Measurements from ENCODE around the gene POLR2B.

Gene POLR2B

GRCh38 chr4:57051095-57051494 is 72.4 kb downstream of the POLR2B start:
- no peak overlapping the region for H2AFZ ChIP-seq (ENCODE audit: low read depth, low read length, severe bottlenecking)
- no peak for TF ChIP-seq EZH2phosphoT487 (conservative IDR thresholded peaks at IDR 0.05; ENCODE audit: low read length)
- no peak for TF ChIP-seq CTCF (IDR thresholded peaks at IDR 0.05; ENCODE audit: insufficient read depth, low read length, poor library complexity, severe bottlenecking)
- H3K4me3 ChIP-seq (ENCODE audit: insufficient read depth, low read length, poor library complexity, severe bottlenecking): no peak overlapping the region
- no peaks in the 10 kb centered on the region for H3K9me3 ChIP-seq (ENCODE audit: insufficient read depth, low read length)
- no peak overlapping the region for H3K9ac ChIP-seq (ENCODE audit: low read length)
- no peaks in the 10 kb centered on the region for H3K27me3 ChIP-seq (ENCODE audit: low read length)
- no peaks in the 10 kb centered on the region for H3K36me3 ChIP-seq (ENCODE audit: low read length)
- H3K79me2 ChIP-seq (ENCODE audit: insufficient read depth, low read length): no peaks in the 10 kb centered on the region
- no peak overlapping the region for H3K27ac ChIP-seq (ENCODE audit: low read depth, low read length)
- no peaks in the 10 kb centered on the region for H4K20me1 ChIP-seq (ENCODE audit: low read depth, low read length)
- H3F3A ChIP-seq (ENCODE audit: insufficient read depth): no peaks in the 10 kb centered on the region
- no peak overlapping the region for H3K4me2 ChIP-seq (ENCODE audit: low read depth, low read length, poor library complexity, severe bottlenecking)
- H3K9me2 ChIP-seq (replicated peaks; ENCODE audit: insufficient read depth, low read length): no peaks in the 10 kb centered on the region

DNA sequence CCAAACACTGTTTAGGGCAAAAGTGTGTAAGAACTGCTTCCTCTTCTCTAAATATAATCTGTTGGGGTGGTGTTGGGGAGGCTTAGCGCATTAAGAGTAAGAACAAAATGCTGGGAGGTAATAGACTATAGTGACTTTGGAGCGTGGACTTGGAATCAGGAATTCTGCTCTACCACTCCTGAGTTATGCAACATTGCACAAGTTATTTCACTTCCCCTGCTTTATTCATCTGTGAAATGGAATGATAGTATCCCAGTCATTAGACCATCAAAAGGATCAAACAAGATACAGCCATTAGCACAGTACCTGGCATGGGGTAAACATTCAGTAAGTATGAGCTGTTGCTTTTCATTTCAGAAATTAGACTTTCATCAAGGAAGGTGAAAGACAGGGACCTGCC is 72.8 kb downstream of the POLR2B start:
- Histone ChIP-seq H3F3A (ENCODE audit: insufficient read depth) (no peaks in the 10 kb centered on the region), H2AFZ (ENCODE audit: low read depth, low read length, severe bottlenecking) (no peak overlapping the region), H3K9me2 (replicated peaks; ENCODE audit: insufficient read depth, low read length) (no peaks in the 10 kb centered on the region), H4K20me1 (ENCODE audit: low read depth, low read length) (no peaks in the 10 kb centered on the region), H3K9me3 (ENCODE audit: insufficient read depth, low read length) (no peaks in the 10 kb centered on the region), H3K27me3 (ENCODE audit: low read length) (no peaks in the 10 kb centered on the region), H3K27ac (ENCODE audit: low read depth, low read length) (no peak overlapping the region), H3K9ac (ENCODE audit: low read length) (no peak overlapping the region), H3K4me2 (ENCODE audit: low read depth, low read length, poor library complexity, severe bottlenecking) (no peak overlapping the region), H3K36me3 (ENCODE audit: low read length) (no peaks in the 10 kb centered on the region), H3K79me2 (ENCODE audit: insufficient read depth, low read length) (no peaks in the 10 kb centered on the region), H3K4me3 (ENCODE audit: insufficient read depth, low read length, poor library complexity, severe bottlenecking) (no peak overlapping the region)
- TF ChIP-seq CTCF (IDR thresholded peaks at IDR 0.05; ENCODE audit: insufficient read depth, low read length, poor library complexity, severe bottlenecking) (no peak), EZH2phosphoT487 (conservative IDR thresholded peaks at IDR 0.05; ENCODE audit: low read length) (no peak)

DNA sequence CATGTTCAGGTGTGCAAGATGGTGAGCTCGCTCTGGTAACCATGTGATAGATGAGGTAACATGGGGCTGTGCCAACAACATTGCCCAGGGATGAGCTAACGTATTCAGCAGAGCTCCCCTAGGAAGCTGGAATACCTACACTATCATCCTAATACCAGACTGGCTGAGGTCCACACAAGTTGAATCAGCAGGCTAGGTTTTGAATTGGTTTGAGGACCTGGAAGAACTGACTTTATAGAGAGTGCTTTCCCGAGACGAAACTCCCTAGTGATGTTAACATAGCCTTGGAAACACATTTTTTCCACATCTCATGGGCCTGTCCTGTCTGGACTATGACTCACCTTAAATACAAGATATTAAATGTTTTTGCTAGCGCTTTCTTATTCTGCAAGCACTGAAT is 74.8 kb downstream of the POLR2B start:
- Histone ChIP-seq H3K4me2 (ENCODE audit: low read depth, low read length, poor library complexity, severe bottlenecking) (no peak overlapping the region), H2AFZ (ENCODE audit: low read depth, low read length, severe bottlenecking) (no peak overlapping the region), H3F3A (ENCODE audit: insufficient read depth) (no peaks in the 10 kb centered on the region), H3K27me3 (ENCODE audit: low read length) (no peaks in the 10 kb centered on the region), H4K20me1 (ENCODE audit: low read depth, low read length) (no peaks in the 10 kb centered on the region), H3K4me3 (ENCODE audit: insufficient read depth, low read length, poor library complexity, severe bottlenecking) (no peak overlapping the region), H3K9ac (ENCODE audit: low read length) (no peak overlapping the region), H3K9me3 (ENCODE audit: insufficient read depth, low read length) (no peaks in the 10 kb centered on the region), H3K9me2 (replicated peaks; ENCODE audit: insufficient read depth, low read length) (no peaks in the 10 kb centered on the region), H3K27ac (ENCODE audit: low read depth, low read length) (no peak overlapping the region), H3K79me2 (ENCODE audit: insufficient read depth, low read length) (no peaks in the 10 kb centered on the region), H3K36me3 (ENCODE audit: low read length) (no peaks in the 10 kb centered on the region)
- no peak for TF ChIP-seq CTCF (IDR thresholded peaks at IDR 0.05; ENCODE audit: insufficient read depth, low read length, poor library complexity, severe bottlenecking)
- no peak for TF ChIP-seq EZH2phosphoT487 (conservative IDR thresholded peaks at IDR 0.05; ENCODE audit: low read length)

GRCh38 chr4:57055886-57056285 is 77.2 kb downstream of the POLR2B start:
- Histone ChIP-seq H3K9me3 (ENCODE audit: insufficient read depth, low read length) (no peaks in the 10 kb centered on the region), H3K79me2 (ENCODE audit: insufficient read depth, low read length) (no peaks in the 10 kb centered on the region), H3F3A (ENCODE audit: insufficient read depth) (no peaks in the 10 kb centered on the region), H2AFZ (ENCODE audit: low read depth, low read length, severe bottlenecking) (no peak overlapping the region), H3K9ac (ENCODE audit: low read length) (no peak overlapping the region), H3K27ac (ENCODE audit: low read depth, low read length) (no peak overlapping the region), H3K27me3 (ENCODE audit: low read length) (no peaks in the 10 kb centered on the region), H4K20me1 (ENCODE audit: low read depth, low read length) (no peaks in the 10 kb centered on the region), H3K4me3 (ENCODE audit: insufficient read depth, low read length, poor library complexity, severe bottlenecking) (no peak overlapping the region), H3K9me2 (replicated peaks; ENCODE audit: insufficient read depth, low read length) (no peaks in the 10 kb centered on the region), H3K36me3 (ENCODE audit: low read length) (no peaks in the 10 kb centered on the region), H3K4me2 (ENCODE audit: low read depth, low read length, poor library complexity, severe bottlenecking) (no peak overlapping the region)
- TF ChIP-seq CTCF (IDR thresholded peaks at IDR 0.05; ENCODE audit: insufficient read depth, low read length, poor library complexity, severe bottlenecking) (no peak), EZH2phosphoT487 (conservative IDR thresholded peaks at IDR 0.05; ENCODE audit: low read length) (no peak)
